GM13976 (cell line): Measurements from ENCODE around the gene SGK1.

ENCODE experiments used
- DNase-seq: peaks from one replicate; pipeline ENCODE4 v3.0.0; 2012; ENCODE audit warnings: low spot score
- in situ Hi-C: fragments of 300-500 bp; cut with MboI; formaldehyde crosslinking; loops from one replicate; pipeline ENCODE4 v1.12.0; 2022; ENCODE audit warnings: low sequenced_read_pairs, mixed read lengths, inconsistent platforms; ENCODE audit not compliant: unreplicated experiment
- TF ChIP-seq, protein P1 (sequence below): IDR thresholded peaks from 2 replicates; pipeline ENCODE4 v1.5.1; 2012; ENCODE audit warnings: borderline replicate concordance, mild to moderate bottlenecking; ENCODE audit not compliant: insufficient read depth; ENCODE audit errors: extremely low read depth, missing control alignments, control extremely low read depth

The SGK1 gene

DNA sequence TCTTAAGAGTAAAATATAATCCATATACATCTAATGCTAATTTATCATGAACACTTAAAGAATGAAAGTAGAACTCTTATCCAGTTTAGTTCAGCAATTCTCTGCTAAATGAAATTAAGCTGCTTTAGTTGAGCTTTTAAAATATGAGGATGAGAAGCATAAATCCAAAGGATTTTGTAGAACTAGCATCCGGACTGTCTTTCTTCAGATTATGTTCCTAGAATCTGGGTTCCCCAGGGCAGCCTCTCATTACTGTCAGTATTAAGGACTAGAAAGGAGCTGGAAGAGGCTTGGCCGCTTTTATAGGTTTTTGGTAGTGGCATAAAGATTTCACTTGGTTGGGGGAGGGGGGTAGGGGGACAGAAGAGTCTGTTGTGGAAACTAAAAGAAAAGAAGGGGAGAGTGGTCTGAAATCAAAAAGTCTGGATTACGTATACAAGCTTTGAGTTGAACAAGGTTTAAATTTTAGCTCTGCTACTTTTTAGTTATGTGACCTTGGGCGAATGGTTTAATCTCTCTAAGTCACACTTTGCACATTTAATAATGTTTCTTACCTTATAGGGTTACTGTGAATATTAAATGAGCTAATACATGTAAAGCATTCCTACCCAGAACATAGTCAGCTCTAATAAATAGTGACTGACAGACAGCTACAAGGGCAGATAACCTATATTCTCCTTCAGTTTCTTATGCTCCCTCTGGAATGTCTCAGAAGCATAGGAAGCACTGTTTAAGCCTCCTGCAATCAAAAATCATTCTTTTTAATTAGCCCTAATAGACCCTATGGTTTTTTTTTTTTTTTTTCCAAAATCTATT is 3.7 kb downstream of the SGK1 start:
- DNase-seq = no peak
- TF ChIP-seq, protein P1, sequence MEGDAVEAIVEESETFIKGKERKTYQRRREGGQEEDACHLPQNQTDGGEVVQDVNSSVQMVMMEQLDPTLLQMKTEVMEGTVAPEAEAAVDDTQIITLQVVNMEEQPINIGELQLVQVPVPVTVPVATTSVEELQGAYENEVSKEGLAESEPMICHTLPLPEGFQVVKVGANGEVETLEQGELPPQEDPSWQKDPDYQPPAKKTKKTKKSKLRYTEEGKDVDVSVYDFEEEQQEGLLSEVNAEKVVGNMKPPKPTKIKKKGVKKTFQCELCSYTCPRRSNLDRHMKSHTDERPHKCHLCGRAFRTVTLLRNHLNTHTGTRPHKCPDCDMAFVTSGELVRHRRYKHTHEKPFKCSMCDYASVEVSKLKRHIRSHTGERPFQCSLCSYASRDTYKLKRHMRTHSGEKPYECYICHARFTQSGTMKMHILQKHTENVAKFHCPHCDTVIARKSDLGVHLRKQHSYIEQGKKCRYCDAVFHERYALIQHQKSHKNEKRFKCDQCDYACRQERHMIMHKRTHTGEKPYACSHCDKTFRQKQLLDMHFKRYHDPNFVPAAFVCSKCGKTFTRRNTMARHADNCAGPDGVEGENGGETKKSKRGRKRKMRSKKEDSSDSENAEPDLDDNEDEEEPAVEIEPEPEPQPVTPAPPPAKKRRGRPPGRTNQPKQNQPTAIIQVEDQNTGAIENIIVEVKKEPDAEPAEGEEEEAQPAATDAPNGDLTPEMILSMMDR = no peak
- in situ Hi-C loops = no loop called here

DNA sequence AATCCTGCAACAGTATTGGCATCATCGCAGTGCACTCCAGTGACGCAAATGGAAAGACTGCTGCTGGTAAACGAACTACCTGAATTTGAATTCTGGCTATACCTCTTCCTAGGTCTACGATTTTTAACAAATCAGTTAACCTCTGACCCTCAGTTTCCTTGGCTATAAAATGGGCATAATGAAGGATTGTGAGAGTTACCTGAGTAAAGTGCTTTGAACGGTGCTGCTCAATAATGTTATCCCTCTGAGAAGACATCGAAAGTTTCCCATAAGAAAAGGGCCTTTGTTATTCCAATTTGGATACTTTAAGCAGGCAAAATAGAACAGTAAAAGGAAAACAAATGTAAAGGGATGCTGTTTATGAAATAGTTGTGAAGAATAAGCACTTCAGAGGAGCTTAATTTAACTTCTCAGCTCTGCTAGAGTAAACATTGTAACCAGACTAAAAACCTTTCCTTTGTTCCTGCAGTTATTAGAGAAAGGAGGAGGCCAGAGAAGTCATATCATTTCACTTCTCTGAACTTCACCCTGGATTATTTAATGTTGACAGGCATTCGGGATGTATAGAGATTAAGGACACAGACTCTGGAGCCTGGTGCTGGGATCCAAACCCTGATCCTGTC is 5.8 kb downstream of the SGK1 start:
- no peak for DNase-seq
- in situ Hi-C loops = no loop called here
- TF ChIP-seq, protein P1 = no peak

DNA sequence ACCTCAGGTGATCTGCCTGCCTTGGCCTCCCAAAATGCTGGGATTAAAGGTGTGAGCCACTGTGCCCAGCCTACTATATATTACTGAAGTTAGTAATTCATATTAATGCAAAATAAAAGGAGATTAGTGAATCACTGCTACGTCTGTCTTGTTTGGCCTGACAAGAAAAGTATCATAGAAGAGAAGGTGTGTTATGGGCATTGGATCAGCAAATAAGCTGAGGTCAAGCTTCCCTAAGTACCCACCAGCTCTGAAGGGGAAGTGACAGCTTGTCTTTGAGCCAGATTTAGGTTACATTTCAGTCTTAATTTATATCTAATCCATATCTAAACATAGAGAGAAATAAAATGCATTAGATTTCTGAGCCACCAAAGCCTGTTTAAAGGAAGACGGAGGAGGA is 7.1 kb downstream of the SGK1 start:
- TF ChIP-seq, protein P1 = no peak
- in situ Hi-C loops = no loop called here
- DNase-seq = no peak

DNA sequence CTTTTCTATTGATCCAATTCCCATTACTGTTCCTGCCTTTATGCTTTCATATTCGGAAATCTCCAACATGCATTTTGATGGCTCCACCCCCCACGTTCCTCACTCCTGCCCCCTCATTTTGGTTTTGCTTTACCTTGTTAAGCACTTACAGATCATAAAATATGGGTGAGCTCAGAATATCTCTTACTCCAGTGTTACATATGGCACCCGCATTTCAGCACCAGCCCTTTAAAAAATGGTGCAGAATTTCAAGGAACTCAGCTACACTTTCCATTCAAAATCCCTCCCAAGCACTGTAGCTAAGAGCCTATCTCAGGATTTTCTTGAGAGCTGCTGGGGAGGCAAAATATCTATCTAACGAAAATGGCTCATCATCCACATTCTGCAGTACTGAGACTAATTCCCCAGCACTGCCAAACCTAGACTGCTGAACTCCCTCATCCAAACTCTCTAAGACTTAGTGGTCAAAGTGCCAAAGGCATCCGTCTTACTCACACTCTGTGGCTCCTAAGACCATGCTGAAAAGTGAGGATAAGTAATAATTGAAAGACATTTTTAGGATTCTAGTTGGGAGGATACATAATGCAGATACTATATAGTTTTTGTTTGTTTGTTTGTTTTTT is 7.8 kb downstream of the SGK1 start:
- in situ Hi-C loops = no loop called here
- no peak for DNase-seq
- TF ChIP-seq, protein P1 = no peak

DNA sequence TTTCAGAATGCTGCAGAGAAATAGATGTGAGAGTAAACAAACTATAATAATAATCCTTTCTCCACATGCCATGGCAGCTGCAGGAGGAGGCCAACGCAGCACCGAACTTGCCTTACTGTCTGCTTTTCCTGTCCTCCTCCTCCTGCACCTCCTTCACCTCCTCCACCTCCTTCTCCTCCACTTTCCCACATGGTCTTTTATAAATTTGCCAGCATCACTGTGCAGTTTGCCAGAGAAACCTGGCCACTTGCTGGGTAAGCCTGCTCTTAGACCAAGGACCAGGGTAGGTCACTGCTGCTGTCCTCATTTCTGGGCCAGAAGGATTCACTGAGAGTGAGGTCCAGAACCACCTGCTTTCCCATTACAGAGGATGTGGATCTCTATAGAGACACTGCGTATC is 8.7 kb downstream of the SGK1 start:
- TF ChIP-seq, protein P1 = no peak
- in situ Hi-C loops = no loop called here

DNA sequence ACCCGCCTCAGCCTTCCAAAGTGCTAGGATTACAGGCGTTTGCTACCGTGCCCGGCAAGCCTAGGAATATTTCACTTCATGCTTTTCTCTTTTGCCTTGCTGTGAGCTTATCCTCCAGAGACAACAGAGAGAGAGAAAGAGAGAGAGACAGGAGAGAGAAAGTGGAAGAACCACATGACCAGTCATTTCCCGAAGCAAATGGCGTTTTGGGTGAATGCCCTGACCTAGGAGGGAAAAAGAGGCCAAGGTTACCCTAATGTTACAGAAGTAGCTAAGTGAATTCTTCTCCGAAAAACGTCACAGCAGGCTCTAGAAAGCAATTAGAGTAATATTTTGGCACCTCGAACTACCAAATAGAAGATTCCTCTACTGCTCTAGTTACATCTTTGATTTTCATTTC is 9.1 kb downstream of the SGK1 start:
- TF ChIP-seq, protein P1 = no peak
- in situ Hi-C loops = no loop called here
- no peak for DNase-seq

More for the DNA sequence above, 8.7 kb downstream of the SGK1 start:
- DNase-seq = no peak
